Osteoblast (primary cell): ENCODE measurements around the gene SORBS1. TPM values are rescaled to one million over a fixed set of nuclear protein-coding genes. Genes with fewer than 3 reads are reported as not detected.

ENCODE experiments used
- DNase-seq: peaks from one replicate; pipeline ENCODE4 v3.0.0; 2011; ENCODE audit warnings: low spot score, mixed read lengths; ENCODE audit not compliant: insufficient read length; ENCODE audit errors: missing footprints
- H2AFZ ChIP-seq: 2 replicates; pipeline ENCODE4 v1.6.0; 2011; ENCODE audit warnings: mild to moderate bottlenecking, low read length
- H3K27ac ChIP-seq: 2 replicates; pipeline ENCODE4 v1.5.1; 2011; ENCODE audit warnings: mild to moderate bottlenecking, low read depth, low read length, moderate library complexity
- H3K27me3 ChIP-seq: 2 replicates; pipeline ENCODE4 v1.6.0; 2012; ENCODE audit warnings: mild to moderate bottlenecking, control low read depth, inconsistent platforms, low read length, moderate library complexity; ENCODE audit not compliant: insufficient read depth
- H3K36me3 ChIP-seq: 2 replicates; pipeline ENCODE4 v1.5.1; 2011; ENCODE audit warnings: mild to moderate bottlenecking, low read length, control low read depth, moderate library complexity; ENCODE audit not compliant: insufficient read depth
- H3K4me1 ChIP-seq: 2 replicates; pipeline ENCODE4 v1.5.1; 2011; ENCODE audit warnings: mild to moderate bottlenecking, low read length, control low read depth, moderate library complexity; ENCODE audit not compliant: insufficient read depth
- H3K4me2 ChIP-seq: 2 replicates; pipeline ENCODE4 v1.6.0; 2011; ENCODE audit warnings: mild to moderate bottlenecking, low read length; ENCODE audit not compliant: insufficient read depth
- H3K4me3 ChIP-seq: fragments of 200-600 bp; sonication (generic); 3 replicates; pipeline ENCODE4 v1.5.1; 2012; ENCODE audit warnings: mild to moderate bottlenecking, low read length, inconsistent platforms; ENCODE audit not compliant: insufficient read depth
- H3K79me2 ChIP-seq: 2 replicates; pipeline ENCODE4 v1.6.0; 2012; ENCODE audit warnings: mild to moderate bottlenecking, low read length, control low read depth, inconsistent platforms; ENCODE audit not compliant: insufficient read depth
- H3K9me3 ChIP-seq: 2 replicates; pipeline ENCODE4 v1.5.1; 2011; ENCODE audit warnings: low read depth, low read length, control low read depth
- H4K20me1 ChIP-seq: 2 replicates; pipeline ENCODE4 v1.6.0; 2012; ENCODE audit warnings: mild to moderate bottlenecking, low read length, control low read depth; ENCODE audit not compliant: insufficient read depth
- CTCF ChIP-seq: IDR thresholded peaks from 2 replicates; pipeline ENCODE4 v1.5.1; 2011; ENCODE audit warnings: mild to moderate bottlenecking, low read depth, low read length, moderate library complexity; ENCODE audit errors: extremely low read depth
- total RNA-seq: library from RNA; depleted of rRNA; stranded (reverse); fragments of >200 nt; gene quantifications from 2 replicates; pipeline ENCODE4 v1.2.3, GENCODE V29; 2012

Gene SORBS1
- total RNA-seq, 1 donor, result 0.72 TPM

- DNase-seq, result no peak
- Histone ChIP-seq H3K4me2 (no peak overlapping the region), H3K27me3 (peaks cover 3% of the 10 kb centered on the region), H3K27ac (no peak overlapping the region), H3K4me1 (no peaks in the 10 kb centered on the region), H3K36me3 (no peaks in the 10 kb centered on the region), H4K20me1 (no peaks in the 10 kb centered on the region), H3K79me2 (no peaks in the 10 kb centered on the region), H2AFZ (no peak overlapping the region), H3K9me3 (no peaks in the 10 kb centered on the region), H3K4me3 (no peak overlapping the region)
- no peak for TF ChIP-seq CTCF
These were observed 5.0 kb upstream of the SORBS1 start for GRCh38 chr10:95566136-95566535.

GRCh38 chr10:95565336-95565735, 4.2 kb upstream of the SORBS1 start:
- Histone ChIP-seq H3K79me2 (no peaks in the 10 kb centered on the region), H3K36me3 (no peaks in the 10 kb centered on the region), H4K20me1 (no peaks in the 10 kb centered on the region), H3K4me3 (no peak overlapping the region), H3K27ac (no peak overlapping the region), H3K9me3 (no peaks in the 10 kb centered on the region), H2AFZ (no peak overlapping the region), H3K27me3 (peaks cover 3% of the 10 kb centered on the region), H3K4me1 (peaks cover 5% of the 10 kb centered on the region), H3K4me2 (no peak overlapping the region)
- DNase-seq, result no peak
- no peak for TF ChIP-seq CTCF

- Histone ChIP-seq H3K27ac (no peak overlapping the region), H3K9me3 (no peaks in the 10 kb centered on the region), H3K4me2 (no peak overlapping the region), H3K36me3 (no peaks in the 10 kb centered on the region), H3K27me3 (peaks cover 8% of the 10 kb centered on the region), H3K4me3 (no peak overlapping the region), H3K79me2 (no peaks in the 10 kb centered on the region), H2AFZ (no peak overlapping the region), H3K4me1 (peaks cover 5% of the 10 kb centered on the region), H4K20me1 (no peaks in the 10 kb centered on the region)
- no peak for TF ChIP-seq CTCF
- no peak for DNase-seq
These were observed 3.1 kb upstream of the SORBS1 start for GRCh38 chr10:95564291-95564690.

- Histone ChIP-seq H3K79me2 (no peaks in the 10 kb centered on the region), H3K4me3 (no peak overlapping the region), H3K4me1 (peaks cover 5% of the 10 kb centered on the region), H4K20me1 (no peaks in the 10 kb centered on the region), H3K9me3 (no peaks in the 10 kb centered on the region), H3K36me3 (no peaks in the 10 kb centered on the region), H3K27me3 (peaks cover 19% of the 10 kb centered on the region), H2AFZ (no peak overlapping the region), H3K27ac (no peak overlapping the region), H3K4me2 (no peak overlapping the region)
- TF ChIP-seq CTCF, result no peak
- no peak for DNase-seq
These were observed 1.3 kb upstream of the SORBS1 start for GRCh38 chr10:95562341-95562965.
